Measurements from ENCODE around the gene MSTN.

MSTN gene

GRCh38 chr2:190062053-190062452 is 476 bp downstream of the MSTN start:
- DNase-seq (ENCODE audit: low spot score), result no peak
- ATAC-seq (ENCODE audit: low read depth), result no peak
- no peak for TF ChIP-seq CTCF (IDR thresholded peaks at IDR 0.05; ENCODE audit: poor library complexity, severe bottlenecking)
- no peak overlapping the region for H3K27ac ChIP-seq (ENCODE audit: poor library complexity, severe bottlenecking)
- H3K36me3 ChIP-seq (ENCODE audit: low read depth), result no peaks in the 10 kb centered on the region
- no peak overlapping the region for H3K4me3 ChIP-seq (ENCODE audit: severe bottlenecking)
- no peaks in the 10 kb centered on the region for H3K9me3 ChIP-seq (ENCODE audit: severe bottlenecking)
- no peaks in the 10 kb centered on the region for H3K27me3 ChIP-seq (ENCODE audit: insufficient read depth, poor library complexity, severe bottlenecking)
- H3K4me1 ChIP-seq (ENCODE audit: insufficient read depth, poor library complexity, severe bottlenecking), result no peaks in the 10 kb centered on the region

GRCh38 chr2:190060626-190061025 is 1.9 kb downstream of the MSTN start:
- no peak overlapping the region for H3K27ac ChIP-seq (ENCODE audit: poor library complexity, severe bottlenecking)
- no peak for TF ChIP-seq CTCF (IDR thresholded peaks at IDR 0.05; ENCODE audit: poor library complexity, severe bottlenecking)
- H3K36me3 ChIP-seq (ENCODE audit: low read depth), result no peaks in the 10 kb centered on the region
- H3K9me3 ChIP-seq (ENCODE audit: severe bottlenecking), result no peaks in the 10 kb centered on the region
- ATAC-seq (ENCODE audit: low read depth) (no peak), DNase-seq (ENCODE audit: low spot score) (no peak)
- H3K4me3 ChIP-seq (ENCODE audit: severe bottlenecking), result no peak overlapping the region
- H3K4me1 ChIP-seq (ENCODE audit: insufficient read depth, poor library complexity, severe bottlenecking), result no peaks in the 10 kb centered on the region
- H3K27me3 ChIP-seq (ENCODE audit: insufficient read depth, poor library complexity, severe bottlenecking), result no peaks in the 10 kb centered on the region

- DNase-seq (ENCODE audit: low spot score) (no peak), ATAC-seq (ENCODE audit: low read depth) (no peak)
- no peaks in the 10 kb centered on the region for H3K36me3 ChIP-seq (ENCODE audit: low read depth)
Measured at GRCh38 chr2:190060019-190060418, 2.5 kb downstream of the MSTN start.

GRCh38 chr2:190053426-190053825 is 9.1 kb downstream of the MSTN start:
- Histone ChIP-seq H3K4me3 (ENCODE audit: severe bottlenecking) (no peak overlapping the region), H3K27ac (ENCODE audit: poor library complexity, severe bottlenecking) (no peak overlapping the region), H3K27me3 (ENCODE audit: insufficient read depth, poor library complexity, severe bottlenecking) (no peaks in the 10 kb centered on the region), H3K36me3 (ENCODE audit: low read depth) (no peaks in the 10 kb centered on the region), H3K9me3 (ENCODE audit: severe bottlenecking) (no peaks in the 10 kb centered on the region), H3K4me1 (ENCODE audit: insufficient read depth, poor library complexity, severe bottlenecking) (peaks cover 12% of the 10 kb centered on the region)
- ATAC-seq (ENCODE audit: low read depth) (no peak), DNase-seq (ENCODE audit: low spot score) (no peak)
- TF ChIP-seq CTCF (IDR thresholded peaks at IDR 0.05; ENCODE audit: poor library complexity, severe bottlenecking), result no peak

More at GRCh38 chr2:190060019-190060418, 2.5 kb downstream of the MSTN start:
- Histone ChIP-seq H3K27me3 (ENCODE audit: insufficient read depth, poor library complexity, severe bottlenecking) (no peaks in the 10 kb centered on the region), H3K4me1 (ENCODE audit: insufficient read depth, poor library complexity, severe bottlenecking) (no peaks in the 10 kb centered on the region), H3K9me3 (ENCODE audit: severe bottlenecking) (no peaks in the 10 kb centered on the region), H3K27ac (ENCODE audit: poor library complexity, severe bottlenecking) (no peak overlapping the region), H3K4me3 (ENCODE audit: severe bottlenecking) (no peak overlapping the region)
- TF ChIP-seq CTCF (IDR thresholded peaks at IDR 0.05; ENCODE audit: poor library complexity, severe bottlenecking), result no peak

GRCh38 chr2:190052307-190052706 is 10.2 kb downstream of the MSTN start:
- H3K27ac ChIP-seq (ENCODE audit: poor library complexity, severe bottlenecking), result no peak overlapping the region
- ATAC-seq (ENCODE audit: low read depth) (no peak), DNase-seq (ENCODE audit: low spot score) (no peak)
- H3K27me3 ChIP-seq (ENCODE audit: insufficient read depth, poor library complexity, severe bottlenecking), result no peaks in the 10 kb centered on the region
- H3K36me3 ChIP-seq (ENCODE audit: low read depth), result no peaks in the 10 kb centered on the region
- no peak overlapping the region for H3K4me3 ChIP-seq (ENCODE audit: severe bottlenecking)
- no peaks in the 10 kb centered on the region for H3K9me3 ChIP-seq (ENCODE audit: severe bottlenecking)
- no peak for TF ChIP-seq CTCF (IDR thresholded peaks at IDR 0.05; ENCODE audit: poor library complexity, severe bottlenecking)
- peaks cover 12% of the 10 kb centered on the region for H3K4me1 ChIP-seq (ENCODE audit: insufficient read depth, poor library complexity, severe bottlenecking)
